NT2/D1 (cell line): ENCODE measurements around the gene SORL1.

Experiments used
- SUZ12 ChIP-seq: IDR thresholded peaks from 2 replicates; pipeline ENCODE4 v1.6.1; 2011; ENCODE audit not compliant: insufficient read length, insufficient read depth; ENCODE audit errors: extremely low read depth
- YY1 ChIP-seq: IDR thresholded peaks from 2 replicates; pipeline ENCODE4 v1.6.1; 2011; ENCODE audit not compliant: insufficient read length, insufficient read depth
- ZNF274 ChIP-seq: IDR thresholded peaks from 2 replicates; pipeline ENCODE4 v1.6.1; 2011; ENCODE audit warnings: mild to moderate bottlenecking, low read depth, low read length

- TF ChIP-seq ZNF274 (no peak), YY1 (no peak), SUZ12 (no peak)
Observed at GRCh38 chr11:121451178-121451985, 732 bp upstream of the SORL1 start.
